Nucleus accumbens (tissue), 56 donors: ENCODE results near the gene TANGO2.

Experiments
- DNase-seq, 56 donors: peaks; one replicate each; lab custom pipeline; 2025; lab: John Stamatoyannopoulos, UW

Gene TANGO2

GRCh38 chr22:20010307-20011122 is 10.4 kb upstream of the TANGO2 start:
- no peak for DNase-seq

GRCh38 chr22:20011123-20011992 is 9.6 kb upstream of the TANGO2 start:
- DNase-seq = no peak

- no peak for DNase-seq
Observed at GRCh38 chr22:20011993-20012740, 8.7 kb upstream of the TANGO2 start.

GRCh38 chr22:20012741-20013331 is 8.1 kb upstream of the TANGO2 start:
- DNase-seq = no peak

- DNase-seq = peak in 40 of 56 donors; percentile 12 to 72 (median 39)
Observed at GRCh38 chr22:20013382-20013871, 7.5 kb upstream of the TANGO2 start.

- DNase-seq = no peak
Observed at GRCh38 chr22:20014526-20015186, 6.3 kb upstream of the TANGO2 start.

- no peak for DNase-seq
Observed at GRCh38 chr22:20015187-20015625, 5.7 kb upstream of the TANGO2 start.

- DNase-seq = peak in 2 of 56 donors; percentile 47 to 81
Observed at GRCh38 chr22:20015971-20016733, 4.8 kb upstream of the TANGO2 start.

GRCh38 chr22:20016734-20017621 is 3.9 kb upstream of the TANGO2 start, which contains the start of gene ARVCF:
TSS of gene ARVCF (minus strand) at chr22:20016823. CDS start at chr22:19990794, 26,029 bp downstream.
- DNase-seq = peak in 55 of 56 donors; percentile 19 to 94 (median 87)

GRCh38 chr22:20017622-20017958 is 3.3 kb upstream of the TANGO2 start:
- no peak for DNase-seq

- no peak for DNase-seq
Observed at GRCh38 chr22:20018001-20018400, 2.9 kb upstream of the TANGO2 start.

GRCh38 chr22:20019661-20020532 is 1.0 kb upstream of the TANGO2 start:
- no peak for DNase-seq

- DNase-seq = peak in 50 of 56 donors; percentile 30 to 88 (median 67)
Observed at GRCh38 chr22:20021196-20022181, 579 bp downstream of the TANGO2 start.

GRCh38 chr22:20022231-20022977 is 1.5 kb downstream of the TANGO2 start:
- DNase-seq = no peak
